ENCODE data around the gene SV2C. TPM values are rescaled to one million over a fixed set of nuclear protein-coding genes. Genes with fewer than 3 reads are reported as not detected.

SV2C gene
- total RNA-seq, 1 donor from 2014 or later, result 0.48 TPM

DNA sequence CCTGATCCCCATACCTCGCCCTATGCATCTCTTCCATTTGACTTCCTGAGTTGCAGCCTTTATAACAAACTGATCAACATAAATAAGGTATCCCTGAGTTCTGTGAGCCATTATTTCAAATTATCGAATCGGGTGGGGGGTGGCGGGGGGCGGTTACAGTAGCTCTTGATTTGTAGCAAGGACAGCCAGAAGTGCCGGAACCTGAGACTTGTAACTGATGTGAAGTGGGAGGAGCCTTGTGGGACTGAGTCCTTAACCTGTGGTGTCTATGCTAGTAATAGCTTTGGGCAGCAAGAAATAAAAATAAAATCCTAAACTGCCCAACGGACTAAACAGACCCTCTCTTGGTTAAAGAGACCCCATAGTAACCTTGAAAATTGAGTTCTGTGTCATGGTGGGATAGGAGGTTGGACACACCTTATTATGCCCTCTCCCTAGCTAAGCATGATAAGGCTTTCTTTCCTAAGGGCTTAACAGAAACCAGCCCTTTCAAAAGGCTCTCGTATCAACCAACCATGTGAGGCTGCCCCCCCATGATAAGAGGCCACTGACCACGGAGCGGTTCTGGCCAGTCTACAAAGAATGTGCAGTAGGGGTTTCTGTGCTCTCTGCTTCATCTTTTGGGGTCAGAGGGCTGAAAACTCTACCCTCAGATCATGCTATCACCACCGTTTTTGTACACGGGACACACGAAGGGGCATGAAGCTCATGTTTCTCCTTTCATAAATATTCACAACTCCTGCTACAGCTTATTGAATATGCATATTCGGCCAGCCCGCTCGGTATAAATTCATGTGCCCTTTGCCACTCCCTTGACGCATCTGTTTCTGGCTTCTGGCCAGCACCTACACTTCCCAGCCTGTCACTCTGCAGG is 280.4 kb downstream of the SV2C start:
- DNase-seq (ENCODE audit: low spot score, unreplicated experiment), result no peak
- H3K27ac Mint-ChIP-seq, result no peak overlapping the region
- TF ChIP-seq, protein P1, sequence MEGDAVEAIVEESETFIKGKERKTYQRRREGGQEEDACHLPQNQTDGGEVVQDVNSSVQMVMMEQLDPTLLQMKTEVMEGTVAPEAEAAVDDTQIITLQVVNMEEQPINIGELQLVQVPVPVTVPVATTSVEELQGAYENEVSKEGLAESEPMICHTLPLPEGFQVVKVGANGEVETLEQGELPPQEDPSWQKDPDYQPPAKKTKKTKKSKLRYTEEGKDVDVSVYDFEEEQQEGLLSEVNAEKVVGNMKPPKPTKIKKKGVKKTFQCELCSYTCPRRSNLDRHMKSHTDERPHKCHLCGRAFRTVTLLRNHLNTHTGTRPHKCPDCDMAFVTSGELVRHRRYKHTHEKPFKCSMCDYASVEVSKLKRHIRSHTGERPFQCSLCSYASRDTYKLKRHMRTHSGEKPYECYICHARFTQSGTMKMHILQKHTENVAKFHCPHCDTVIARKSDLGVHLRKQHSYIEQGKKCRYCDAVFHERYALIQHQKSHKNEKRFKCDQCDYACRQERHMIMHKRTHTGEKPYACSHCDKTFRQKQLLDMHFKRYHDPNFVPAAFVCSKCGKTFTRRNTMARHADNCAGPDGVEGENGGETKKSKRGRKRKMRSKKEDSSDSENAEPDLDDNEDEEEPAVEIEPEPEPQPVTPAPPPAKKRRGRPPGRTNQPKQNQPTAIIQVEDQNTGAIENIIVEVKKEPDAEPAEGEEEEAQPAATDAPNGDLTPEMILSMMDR (IDR thresholded peaks at IDR 0.05; ENCODE audit: unreplicated experiment), result no peak
- peaks cover 21% of the 10 kb centered on the region for H3K4me1 Mint-ChIP-seq (ENCODE audit: low read depth)
- H3K36me3 Mint-ChIP-seq (ENCODE audit: insufficient read depth), result no peaks in the 10 kb centered on the region
- H3K27me3 Mint-ChIP-seq, result peaks cover 28% of the 10 kb centered on the region
- no peaks in the 10 kb centered on the region for H3K9me3 Mint-ChIP-seq (ENCODE audit: low read depth)
- H3K4me3 Mint-ChIP-seq (ENCODE audit: low read depth), result no peak overlapping the region

DNA sequence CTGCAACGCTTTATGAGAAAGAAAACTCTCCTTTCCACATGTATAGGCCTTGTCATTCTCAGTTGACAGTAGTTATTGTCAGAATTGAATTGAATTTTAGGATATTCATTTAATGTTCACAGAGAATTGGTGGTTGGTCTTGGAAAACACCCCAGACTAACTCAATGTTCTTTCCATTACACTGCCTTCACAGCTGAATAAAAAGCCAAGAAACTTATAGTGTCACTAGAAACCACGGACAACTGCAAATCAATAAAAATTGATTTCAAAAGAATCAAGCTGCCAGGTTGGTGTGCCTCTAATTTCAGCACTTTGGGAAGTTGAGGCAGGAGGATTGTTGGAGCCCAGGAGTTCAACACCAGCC is 281.0 kb downstream of the SV2C start:
- Mint-ChIP-seq H3K9me3 (ENCODE audit: low read depth) (no peaks in the 10 kb centered on the region), H3K4me1 (ENCODE audit: low read depth) (peaks cover 17% of the 10 kb centered on the region), H3K27ac (no peak overlapping the region), H3K4me3 (ENCODE audit: low read depth) (no peak overlapping the region), H3K36me3 (ENCODE audit: insufficient read depth) (no peaks in the 10 kb centered on the region), H3K27me3 (peaks cover 22% of the 10 kb centered on the region)
- no peak for DNase-seq (ENCODE audit: low spot score, unreplicated experiment)
- TF ChIP-seq, protein P1 (IDR thresholded peaks at IDR 0.05; ENCODE audit: unreplicated experiment), result no peak

DNA sequence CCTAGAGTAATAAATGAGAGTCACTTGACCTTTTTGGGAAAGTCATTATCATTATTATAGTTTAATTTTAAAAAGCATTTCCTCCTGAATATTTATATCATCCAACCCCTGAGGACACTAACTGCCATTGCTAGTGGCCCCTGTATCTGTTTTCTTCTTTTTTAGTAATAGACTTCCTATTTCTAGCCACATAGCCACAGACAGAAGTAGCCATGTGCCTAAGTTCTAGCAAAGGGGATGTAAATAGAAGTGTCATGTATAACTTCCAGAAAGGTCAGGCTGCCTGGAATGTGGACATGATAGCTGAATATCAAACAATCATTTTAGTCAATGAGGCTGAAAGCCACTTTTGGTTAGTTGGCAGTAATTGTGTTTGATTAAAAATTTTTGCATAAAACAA is 282.4 kb downstream of the SV2C start:
- no peaks in the 10 kb centered on the region for H3K36me3 Mint-ChIP-seq (ENCODE audit: insufficient read depth)
- no peak for DNase-seq (ENCODE audit: low spot score, unreplicated experiment)
- H3K27ac Mint-ChIP-seq, result no peak overlapping the region
- H3K4me3 Mint-ChIP-seq (ENCODE audit: low read depth), result no peak overlapping the region
- H3K9me3 Mint-ChIP-seq (ENCODE audit: low read depth), result no peaks in the 10 kb centered on the region
- peaks cover 15% of the 10 kb centered on the region for H3K4me1 Mint-ChIP-seq (ENCODE audit: low read depth)
- TF ChIP-seq, protein P1 (IDR thresholded peaks at IDR 0.05; ENCODE audit: unreplicated experiment), result no peak
- peaks cover 11% of the 10 kb centered on the region for H3K27me3 Mint-ChIP-seq

DNA sequence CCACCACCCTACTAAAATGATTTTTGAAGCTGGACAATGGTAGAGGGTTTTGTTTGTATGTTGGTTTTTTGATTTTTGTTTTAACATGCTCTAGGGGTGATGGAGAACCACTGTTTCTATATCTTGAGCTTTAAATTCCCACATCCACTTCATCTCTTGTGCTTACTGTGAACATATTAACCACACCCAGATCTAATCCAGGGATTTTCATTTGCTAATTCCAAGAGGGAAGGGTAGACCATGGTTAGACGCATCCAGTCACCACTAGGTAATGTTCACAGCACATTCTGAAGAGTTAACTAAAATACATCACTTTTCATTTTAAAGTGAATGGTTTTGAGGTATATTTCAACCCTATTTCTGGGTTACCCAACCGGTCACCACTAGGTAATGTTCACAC is 283.4 kb downstream of the SV2C start:
- H3K4me3 Mint-ChIP-seq (ENCODE audit: low read depth), result no peak overlapping the region
- H3K27ac Mint-ChIP-seq, result no peak overlapping the region
- no peak for DNase-seq (ENCODE audit: low spot score, unreplicated experiment)
- TF ChIP-seq, protein P1 (IDR thresholded peaks at IDR 0.05; ENCODE audit: unreplicated experiment), result no peak
- H3K9me3 Mint-ChIP-seq (ENCODE audit: low read depth), result no peaks in the 10 kb centered on the region
- H3K27me3 Mint-ChIP-seq, result peaks cover 3% of the 10 kb centered on the region
- H3K36me3 Mint-ChIP-seq (ENCODE audit: insufficient read depth), result no peaks in the 10 kb centered on the region
- H3K4me1 Mint-ChIP-seq (ENCODE audit: low read depth), result peaks cover 14% of the 10 kb centered on the region

DNA sequence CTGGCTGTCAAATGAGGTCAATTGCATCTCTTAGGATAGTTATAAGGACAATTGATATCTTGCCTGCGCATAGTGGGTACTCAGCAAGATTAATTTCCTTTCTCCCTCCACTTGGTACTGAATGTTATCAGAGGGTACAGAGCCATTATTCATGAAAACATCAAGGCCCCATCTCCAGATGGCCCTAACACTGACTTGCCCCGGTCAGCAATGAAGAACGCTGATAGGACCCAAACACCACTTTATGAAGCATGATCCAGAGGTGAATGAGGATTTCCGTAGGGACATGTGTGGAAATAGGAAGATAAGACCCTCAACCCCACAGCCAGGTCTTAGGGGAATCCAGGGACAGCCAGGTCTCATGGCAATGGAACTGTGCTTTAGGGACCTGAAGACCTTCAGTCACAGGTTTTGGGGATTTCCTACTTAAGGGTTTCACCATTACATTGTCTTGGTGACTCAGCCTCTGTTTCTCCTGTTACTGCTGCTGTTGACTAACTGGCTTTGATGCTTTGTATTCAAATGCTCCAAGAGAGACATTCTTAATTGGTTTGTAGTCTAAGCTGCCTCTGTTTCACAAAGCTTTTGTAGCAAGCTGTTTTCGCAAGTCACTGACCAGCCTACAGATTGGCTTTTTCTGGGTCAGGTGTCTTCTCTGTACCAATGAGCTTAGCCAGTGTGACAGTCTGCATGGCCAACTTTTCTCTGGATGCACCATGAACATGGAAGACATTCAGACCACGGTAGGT is 284.6 kb downstream of the SV2C start:
- Mint-ChIP-seq H3K4me1 (ENCODE audit: low read depth) (peaks cover 20% of the 10 kb centered on the region), H3K27me3 (no peaks in the 10 kb centered on the region), H3K27ac (no peak overlapping the region), H3K36me3 (ENCODE audit: insufficient read depth) (no peaks in the 10 kb centered on the region), H3K4me3 (ENCODE audit: low read depth) (no peak overlapping the region), H3K9me3 (ENCODE audit: low read depth) (no peaks in the 10 kb centered on the region)
- no peak for DNase-seq (ENCODE audit: low spot score, unreplicated experiment)
- TF ChIP-seq, protein P1 (IDR thresholded peaks at IDR 0.05; ENCODE audit: unreplicated experiment), result no peak

Data from progenitor cell of endocrine pancreas (in vitro differentiated cells).